Activated effector memory CD4-positive, alpha-beta T cell treated with Interleukin-2 at 50 U/mL for 16 hours (primary cell): ENCODE results near the gene AKIRIN1.
"Not testable (repeated sequence)": the region's sequence is repeated elsewhere in the genome, so short reads cannot be mapped to it uniquely, and the experiment has no call there.

Source experiments
- DNase-seq: peaks from one replicate; pipeline ENCODE4 v3.0.0-alpha.2; 2020

Gene AKIRIN1

DNA sequence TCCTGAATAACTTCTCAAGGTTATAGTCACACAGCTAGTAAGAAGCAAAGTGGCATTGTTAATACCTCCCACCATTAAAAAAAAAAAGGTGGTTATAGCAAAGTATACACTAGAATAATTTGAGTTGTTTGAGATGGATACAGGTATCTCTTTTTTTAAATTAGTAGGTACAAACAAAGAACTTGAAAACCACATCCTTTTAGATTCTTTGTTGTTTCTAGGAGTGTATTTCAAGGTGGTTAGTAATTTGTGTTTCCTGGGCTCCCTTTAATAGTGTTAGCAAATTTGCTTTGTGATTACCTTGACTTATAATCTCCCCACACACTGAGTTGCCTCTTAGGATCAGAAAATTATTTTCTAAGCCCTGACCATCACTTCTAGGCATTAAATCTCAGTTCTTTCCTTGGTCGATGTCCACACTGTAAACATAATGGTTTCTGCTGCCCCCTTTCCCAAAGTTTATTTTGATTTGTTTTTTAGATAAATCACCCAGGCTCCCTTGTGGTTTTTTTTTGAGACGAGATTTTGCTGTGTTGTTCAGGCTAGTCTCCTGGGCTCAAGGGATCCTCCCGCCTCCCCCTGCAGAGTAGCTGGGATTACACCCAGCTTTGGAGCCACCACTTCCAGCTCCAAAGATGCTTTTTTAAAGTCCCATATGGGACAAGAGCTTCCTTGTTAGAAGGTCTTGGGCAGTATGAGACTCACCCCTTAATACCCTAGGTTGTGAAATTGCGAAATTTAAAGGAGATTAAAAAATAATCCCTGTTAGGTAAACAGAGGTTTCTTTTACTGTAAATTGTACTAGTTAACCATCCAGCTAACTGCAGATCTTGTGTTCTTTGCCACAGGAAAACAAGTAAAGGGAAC, 6.2 kb downstream of the AKIRIN1 start:
- DNase-seq, result no peak

- DNase-seq, result no peak
Observed at GRCh38 chr1:38997901-38998190, 6.8 kb downstream of the AKIRIN1 start.

DNA sequence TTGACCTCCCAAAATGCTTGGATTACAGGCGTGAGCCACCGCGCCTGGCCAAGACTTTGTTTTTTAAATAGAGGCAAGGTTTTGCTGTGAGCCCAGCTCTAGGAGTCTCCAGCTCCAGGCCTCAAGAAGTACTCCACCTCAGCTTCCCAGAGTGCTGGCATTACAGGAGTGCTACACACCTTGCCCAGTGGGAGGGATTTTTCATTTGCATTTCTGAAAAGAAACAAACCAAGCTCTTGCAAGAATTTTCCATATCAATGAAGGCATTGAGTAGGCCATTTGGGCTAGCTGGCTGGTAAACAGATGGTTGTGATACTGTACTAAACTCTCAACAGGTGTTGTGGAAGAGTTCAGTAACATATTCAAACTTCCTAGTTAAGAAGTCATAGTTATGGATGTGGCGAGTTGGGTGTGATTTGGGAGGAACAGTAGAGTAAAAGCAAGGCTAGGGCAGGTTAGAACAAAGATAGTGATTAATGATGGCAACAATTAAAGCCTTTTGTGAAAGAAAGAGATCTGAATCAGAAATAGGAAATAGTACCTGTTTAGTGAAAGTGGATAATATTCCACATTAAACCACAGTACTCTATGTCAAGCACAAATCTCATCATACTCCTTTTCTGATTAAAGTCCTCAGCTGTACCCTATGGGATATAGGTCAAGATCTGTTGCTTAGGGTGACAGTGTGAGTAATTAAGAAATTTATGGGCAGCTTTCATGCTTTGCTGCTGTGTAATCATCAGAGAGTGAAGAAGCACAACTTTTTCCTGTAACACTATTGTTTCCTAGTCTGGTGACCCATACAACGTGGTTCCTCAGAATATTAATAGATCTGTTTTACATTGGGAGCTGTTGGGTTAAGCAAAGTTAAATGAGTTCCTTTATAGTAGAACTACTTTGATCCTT, 10.7 kb downstream of the AKIRIN1 start:
- no peak for DNase-seq

GRCh38 chr1:39003281-39003680, 12.2 kb downstream of the AKIRIN1 start:
- DNase-seq, result no peak

GRCh38 chr1:39003794-39004193, 12.7 kb downstream of the AKIRIN1 start:
- no peak for DNase-seq

DNA sequence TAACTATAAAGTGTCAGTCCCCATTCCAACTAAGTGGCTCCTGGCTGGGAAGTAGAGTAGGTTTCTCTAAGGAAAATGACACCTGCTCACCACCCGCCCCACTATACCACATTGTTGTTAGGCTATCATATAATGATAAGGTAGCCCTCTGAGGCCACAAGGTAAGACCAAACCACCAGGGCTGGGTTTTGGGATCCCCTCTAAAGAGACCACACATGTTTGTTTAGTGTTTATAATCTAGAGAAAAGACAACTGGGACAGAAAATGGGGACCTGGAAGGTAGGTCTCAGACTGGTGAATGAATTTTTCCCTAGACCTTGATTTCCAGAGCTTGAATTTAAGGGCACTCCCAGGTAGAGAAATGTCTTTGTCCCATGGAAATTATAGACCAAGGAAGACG, 15.2 kb downstream of the AKIRIN1 start:
- DNase-seq, result no peak

DNA sequence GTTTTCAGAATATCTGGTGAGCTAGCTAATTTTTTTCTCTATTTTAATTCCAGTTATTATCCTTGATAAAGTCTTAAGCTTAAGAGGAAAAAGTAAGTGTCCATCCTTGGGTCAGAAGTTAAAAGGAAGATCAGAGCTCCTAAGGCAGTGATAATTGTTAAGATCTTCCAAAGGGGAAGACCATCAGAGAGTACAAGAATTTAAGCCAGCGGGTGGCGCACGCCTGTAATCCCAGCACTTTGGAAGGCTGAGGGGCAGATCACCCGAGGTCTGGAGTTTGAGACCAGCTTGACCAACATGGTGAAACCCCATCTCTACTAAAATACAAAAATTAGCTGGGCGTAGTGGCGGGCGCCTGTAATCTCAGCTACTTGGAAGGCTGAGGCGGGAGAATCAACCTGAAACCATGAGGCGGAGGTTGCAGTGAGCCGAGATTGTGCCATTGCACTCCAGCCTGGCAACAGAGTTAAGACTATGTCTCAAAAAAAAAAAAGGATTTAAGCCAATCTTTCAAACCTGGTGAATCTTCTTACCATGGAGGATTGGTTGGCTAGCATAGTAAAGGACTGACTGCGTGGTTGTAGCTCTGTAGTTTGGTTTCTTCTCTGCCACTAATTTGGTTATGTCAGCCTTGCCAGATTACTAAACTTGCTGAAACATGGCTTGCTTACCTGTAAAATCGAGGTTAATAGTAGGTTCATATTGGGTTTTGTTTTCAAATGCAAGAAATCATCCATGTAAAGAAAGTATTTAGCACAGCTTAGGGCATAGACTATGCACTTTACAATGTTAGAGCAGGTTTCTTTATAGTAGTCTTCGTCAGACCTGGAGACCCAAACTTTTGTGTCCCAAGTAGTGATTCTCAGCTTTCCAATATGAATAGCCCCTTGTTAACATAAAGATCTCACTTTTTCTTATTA, 15.9 kb downstream of the AKIRIN1 start:
- DNase-seq, result no peak

- DNase-seq, result not testable (repeated sequence)
Observed at GRCh38 chr1:39014956-39015355, 23.9 kb downstream of the AKIRIN1 start.

GRCh38 chr1:39016604-39017171, 25.6 kb downstream of the AKIRIN1 start:
- no peak for DNase-seq

GRCh38 chr1:39017266-39017665, 26.2 kb downstream of the AKIRIN1 start:
- DNase-seq, result no peak

DNA sequence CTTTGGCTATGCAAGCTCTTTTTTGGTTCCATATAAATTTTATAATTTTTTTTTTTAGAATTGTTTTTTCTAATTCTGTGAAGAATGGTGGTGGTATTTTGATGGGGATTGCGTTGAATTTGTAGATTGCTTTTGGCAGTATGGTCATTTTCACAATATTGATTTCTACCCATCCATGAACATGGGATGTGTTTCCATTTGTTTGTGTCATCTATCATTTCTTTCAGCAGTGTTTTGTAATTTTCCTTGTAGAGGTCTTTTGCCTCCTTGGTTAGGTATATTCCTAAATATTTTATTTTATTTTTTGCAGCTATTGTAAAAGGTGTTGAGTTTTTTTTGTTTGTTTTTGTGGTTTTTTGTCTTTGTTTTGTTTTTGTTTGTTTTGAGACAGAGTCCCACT, 29.4 kb downstream of the AKIRIN1 start:
- not testable (repeated sequence) for DNase-seq

GRCh38 chr1:39021426-39021825, 30.4 kb downstream of the AKIRIN1 start:
- DNase-seq, result no peak

DNA sequence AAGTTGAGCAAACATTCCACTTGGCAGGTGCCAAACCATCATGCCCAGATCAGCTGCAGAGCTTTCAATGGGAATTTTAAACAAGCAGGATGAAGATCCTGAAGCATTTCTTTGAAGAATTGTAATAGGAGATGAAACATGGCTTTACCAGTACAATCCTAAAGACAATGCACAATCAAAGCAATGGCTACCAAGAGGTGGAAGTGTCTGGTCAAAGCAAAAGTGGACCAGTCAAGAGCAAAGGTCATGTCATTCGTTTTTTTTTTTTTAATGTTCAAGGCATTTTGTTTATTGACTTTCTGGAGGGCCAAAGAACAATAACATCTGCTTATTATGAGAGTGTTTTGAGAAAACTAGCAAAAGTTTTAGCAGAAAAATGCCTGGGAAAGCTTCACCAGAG, 32.1 kb downstream of the AKIRIN1 start:
- no peak for DNase-seq

DNA sequence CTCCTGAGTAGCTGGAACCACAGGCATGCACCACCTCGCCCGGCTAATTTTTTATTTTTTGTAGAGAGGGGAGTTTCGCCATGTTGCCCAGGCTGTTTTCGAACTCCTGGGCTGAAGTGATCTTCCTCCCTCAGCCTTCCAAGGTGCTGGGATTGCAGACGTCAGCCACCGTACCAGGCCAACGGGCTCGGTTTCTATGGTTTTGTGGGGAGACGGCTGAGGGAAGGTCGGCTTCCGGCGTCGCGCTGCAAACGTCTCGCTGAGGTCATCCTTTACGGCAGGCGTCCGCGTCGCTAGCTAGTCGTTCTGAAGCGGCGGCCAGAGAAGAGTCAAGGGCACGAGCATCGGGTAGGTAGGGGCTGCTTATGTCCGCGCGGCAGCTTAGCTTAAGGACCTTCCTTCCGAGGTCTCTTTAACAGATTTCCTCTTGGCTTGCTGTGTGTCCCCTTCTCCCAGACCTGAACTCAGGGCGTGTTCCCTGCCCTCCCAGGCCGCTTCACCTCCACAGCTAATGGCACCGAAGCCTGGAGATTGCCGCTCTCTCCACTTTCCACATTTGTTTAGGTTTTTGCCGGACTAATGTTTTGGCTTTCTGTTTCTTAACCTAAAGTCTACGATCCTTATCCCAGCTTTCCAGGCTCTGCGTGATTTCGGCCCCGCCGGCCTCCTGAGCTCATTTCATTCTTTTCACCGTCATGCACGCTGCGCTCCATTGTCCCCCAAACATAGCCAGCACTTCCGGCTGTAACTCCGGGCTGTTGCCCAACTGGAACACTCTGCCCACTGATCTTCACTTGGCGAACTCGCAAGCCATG, 35.2 kb downstream of the AKIRIN1 start, which contains the start of gene NDUFS5:
NDUFS5 (plus strand) TSS at position 300 of the 815 bp plus-strand sequence. CDS start 2,375 bp downstream, outside the sequence.
- peak; percentile 72 for DNase-seq

GRCh38 chr1:39026866-39027507, 35.9 kb downstream of the AKIRIN1 start:
- DNase-seq, result no peak

GRCh38 chr1:39034114-39034654, 43.1 kb downstream of the AKIRIN1 start:
- no peak for DNase-seq

DNA sequence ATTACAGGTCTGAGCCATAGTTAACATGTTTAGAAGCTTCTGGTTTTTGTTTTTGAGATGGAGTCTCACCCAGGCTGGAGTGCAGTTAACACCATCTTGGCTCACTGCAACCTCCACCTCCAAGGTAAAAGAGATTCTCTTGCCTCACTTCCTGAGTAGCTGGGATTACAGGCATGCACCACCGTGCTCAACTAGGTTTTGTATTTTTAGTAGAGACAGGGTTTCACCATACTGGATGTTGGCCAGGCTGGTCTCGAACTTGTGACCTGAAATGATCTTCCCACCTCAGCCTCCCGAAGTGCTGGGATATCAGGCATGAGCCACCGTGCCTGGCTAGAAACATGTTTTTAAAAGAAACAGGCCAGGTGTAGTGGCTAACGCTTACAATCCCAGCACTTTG, 45.6 kb downstream of the AKIRIN1 start:
- DNase-seq, result no peak

DNA sequence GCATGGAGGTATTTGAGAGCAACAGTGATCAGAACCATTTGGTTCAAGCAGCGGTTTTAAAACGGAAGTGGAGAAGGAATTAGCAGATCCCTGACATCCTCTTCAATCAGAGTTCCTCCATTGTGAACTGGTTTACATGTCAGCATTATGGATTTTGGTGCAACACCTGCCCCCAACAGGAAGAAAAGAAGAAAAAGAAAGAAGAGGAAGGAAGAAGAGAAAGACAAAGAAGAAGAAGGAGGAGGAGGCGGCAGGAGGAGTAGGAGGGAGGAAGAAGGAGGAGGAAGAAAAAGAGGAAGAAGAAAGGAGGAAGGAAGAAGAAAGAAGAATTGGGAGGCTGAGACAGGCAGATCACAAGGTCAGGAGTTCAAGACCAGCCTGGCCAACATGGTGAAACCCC, 52.4 kb downstream of the AKIRIN1 start:
- no peak for DNase-seq

DNA sequence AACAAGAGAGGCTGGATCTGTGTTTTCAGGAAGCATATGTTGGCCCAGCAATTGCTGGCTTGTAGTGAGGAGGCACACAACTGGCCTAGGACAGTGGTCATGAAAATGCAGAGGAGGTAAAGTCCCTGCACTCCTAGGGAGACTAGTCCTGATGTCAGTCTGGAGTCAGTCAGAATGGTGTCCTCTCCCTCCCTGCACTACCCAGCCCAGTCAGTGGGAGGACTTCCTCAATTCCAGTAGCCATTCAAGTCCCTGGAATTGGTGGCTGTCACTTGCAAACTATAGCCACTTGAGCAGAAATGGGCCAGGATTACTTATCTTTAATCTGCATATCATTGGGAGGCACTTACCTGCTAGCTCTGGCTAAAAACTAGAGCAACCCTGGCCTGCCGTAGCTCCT, 53.7 kb downstream of the AKIRIN1 start:
- no peak for DNase-seq

DNA sequence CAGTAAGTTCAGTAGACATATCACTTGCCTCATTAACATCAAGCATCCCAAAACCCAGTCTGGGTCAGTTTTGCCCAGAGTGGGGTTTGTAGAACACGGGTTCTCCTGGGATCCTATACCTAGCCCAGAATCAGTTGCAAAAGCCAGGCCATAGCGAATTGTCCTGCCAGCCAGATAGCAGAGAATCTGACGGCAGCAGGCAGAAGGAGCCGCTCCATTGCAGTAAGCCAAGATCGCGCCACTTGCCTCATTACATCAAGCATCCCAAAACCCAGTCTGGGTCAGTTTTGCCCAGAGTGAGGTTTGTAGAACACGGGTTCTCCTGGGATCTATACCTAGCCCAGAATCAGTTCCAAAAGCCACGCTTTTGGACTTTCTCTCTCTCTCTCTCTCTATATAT, 54.2 kb downstream of the AKIRIN1 start:
- DNase-seq, result no peak
